G401 (cell line): Measurements from ENCODE around the gene OVCA2. TPM values are rescaled to one million over a fixed set of nuclear protein-coding genes. Genes with fewer than 3 reads are reported as not detected.

Experiments used
- DNase-seq: peaks from one replicate; pipeline ENCODE4 v3.0.0-alpha.2; 2015; ENCODE audit warnings: low spot score
- in situ Hi-C: cut with HindIII; loops from 2 replicates; pipeline ENCODE4 v1.10.0; 2016; ENCODE audit warnings: low sequenced_read_pairs, mixed read lengths
- total RNA-seq: library from RNA; depleted of rRNA; stranded (reverse); fragments of >200 nt; shearing (Covaris generic); gene quantifications from 2 replicates; pipeline ENCODE4 v1.2.3, GENCODE V29; 2014; rRNA removed

Gene OVCA2
- total RNA-seq, 1 experiment from 2014 or later = 48.0 TPM

DNA sequence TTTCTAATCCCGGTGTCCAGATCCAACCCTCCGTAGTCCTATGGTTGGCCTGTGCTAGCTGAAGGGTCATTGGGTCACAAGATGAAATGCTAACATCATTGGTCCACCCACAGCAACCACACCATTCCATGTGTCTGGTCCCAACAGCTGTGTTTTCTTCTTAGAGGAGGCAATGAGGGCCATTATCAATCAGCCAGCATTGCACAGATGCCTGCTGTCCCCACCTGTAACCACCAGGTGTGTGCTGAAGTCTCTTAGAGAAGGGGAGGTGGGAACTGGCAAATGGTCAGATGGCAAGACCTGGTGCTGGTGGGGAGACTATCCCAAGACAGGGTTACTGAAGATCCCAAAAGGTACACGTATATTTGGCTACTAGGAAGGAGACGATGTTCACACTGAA lies 50.4 kb downstream of the OVCA2 start:
- in situ Hi-C loops = no loop called here
- no peak for DNase-seq

Other genes starting within 250 kb of the OVCA2 start
- gene SMYD4, start 212.1 kb upstream of the OVCA2 start, total RNA-seq = 13.4 and 16.0 TPM in 2 replicates
- 79.1 and 102 TPM in 2 replicates for gene RPA1, start 212.0 kb upstream of the OVCA2 start, total RNA-seq
- 65.0 and 65.6 TPM in 2 replicates for gene RTN4RL1, start 16.7 kb upstream of the OVCA2 start, total RNA-seq
- gene DPH1, start 11.9 kb upstream of the OVCA2 start, total RNA-seq = 48.8 and 56.7 TPM in 2 replicates
- gene HIC1, start 13.1 kb downstream of the OVCA2 start, total RNA-seq = 20.2 and 37.8 TPM in 2 replicates